KOPT-K1 (cell line): Measurements from ENCODE around the gene TYW1.
"Not testable (repeated sequence)": the region's sequence is repeated elsewhere in the genome, so short reads cannot be mapped to it uniquely, and the experiment has no call there.

Source experiments
- H3K27ac ChIP-seq: fragments of 200-600 bp; sonication (generic); 2 replicates; pipeline ENCODE4 v1.5.1; 2016; ENCODE audit warnings: antibody characterized with exemption, mild to moderate bottlenecking, low read depth, low read length; ENCODE audit not compliant: poor library complexity, severe bottlenecking
- H3K36me3 ChIP-seq: fragments of 200-600 bp; sonication (generic); 2 replicates; pipeline ENCODE4 v1.5.1; 2017; ENCODE audit warnings: antibody characterized with exemption, mild to moderate bottlenecking, low read length, moderate library complexity; ENCODE audit not compliant: insufficient read depth
- H3K9me3 ChIP-seq: fragments of 200-600 bp; sonication (generic); 2 replicates; pipeline ENCODE4 v1.5.1; 2017; ENCODE audit warnings: antibody characterized with exemption, low read length, mild to moderate bottlenecking; ENCODE audit not compliant: insufficient read depth, poor library complexity, severe bottlenecking

TYW1 gene

DNA sequence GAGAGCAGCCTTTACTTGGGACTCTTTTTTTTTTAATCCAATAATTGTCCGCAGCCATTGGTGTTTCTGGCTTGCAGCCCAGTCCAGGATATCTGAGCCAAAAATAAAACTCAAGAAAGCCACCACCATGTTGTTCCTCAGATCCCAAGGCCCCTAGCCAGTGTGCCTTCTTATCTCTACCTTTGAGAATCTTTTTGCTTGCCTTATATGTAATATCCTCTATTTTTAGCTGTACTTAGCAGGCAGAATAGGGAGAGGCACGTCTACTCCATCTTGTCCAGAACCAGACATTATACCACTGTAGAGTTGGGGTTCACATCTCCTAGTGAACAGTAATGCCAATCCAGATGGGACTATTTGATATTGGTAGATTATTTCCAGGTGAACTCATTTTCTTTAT is 209.1 kb downstream of the TYW1 start:
- not testable (repeated sequence) for H3K9me3 ChIP-seq, H3K36me3 ChIP-seq, H3K27ac ChIP-seq

DNA sequence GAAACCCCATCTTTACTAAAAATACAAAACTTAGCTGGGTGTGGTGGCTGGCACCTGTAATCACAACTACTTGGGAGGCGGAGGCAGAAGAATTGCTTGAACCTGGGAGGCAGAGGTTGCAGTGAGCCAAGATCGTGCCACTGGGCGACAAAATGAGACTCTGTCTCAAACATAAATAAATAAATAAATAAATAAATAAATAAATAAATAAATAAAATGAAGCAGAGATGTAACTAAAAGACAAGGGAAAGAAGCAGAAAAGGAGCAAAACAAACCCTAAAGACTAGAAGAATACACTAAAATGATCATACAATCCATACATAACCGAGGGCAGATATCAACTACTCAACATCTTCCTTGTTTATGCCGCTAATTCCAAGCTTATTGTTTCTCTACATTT is 209.8 kb downstream of the TYW1 start:
- no peak overlapping the region for H3K27ac ChIP-seq
- no peaks in the 10 kb centered on the region for H3K36me3 ChIP-seq
- H3K9me3 ChIP-seq, result no peaks in the 10 kb centered on the region

DNA sequence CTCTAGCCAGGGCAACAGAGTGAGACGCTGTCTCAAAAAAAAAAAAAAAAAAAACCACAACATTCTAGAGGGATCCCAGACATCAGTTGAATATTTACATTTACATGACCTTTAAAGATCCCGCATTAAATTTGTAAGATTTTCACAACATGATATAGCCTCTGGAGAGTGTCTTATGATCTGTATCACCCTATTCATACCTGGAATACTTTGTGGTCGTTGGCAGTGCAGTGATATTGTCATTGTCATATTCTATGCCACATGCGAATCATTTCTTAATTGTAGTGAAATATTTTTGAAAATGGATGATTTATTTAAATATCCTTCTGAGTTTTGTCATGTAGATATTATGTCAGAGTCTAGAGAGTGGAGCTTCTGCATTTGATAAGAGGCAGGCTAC is 212.0 kb downstream of the TYW1 start:
- H3K27ac ChIP-seq, H3K36me3 ChIP-seq: not testable (repeated sequence)

DNA sequence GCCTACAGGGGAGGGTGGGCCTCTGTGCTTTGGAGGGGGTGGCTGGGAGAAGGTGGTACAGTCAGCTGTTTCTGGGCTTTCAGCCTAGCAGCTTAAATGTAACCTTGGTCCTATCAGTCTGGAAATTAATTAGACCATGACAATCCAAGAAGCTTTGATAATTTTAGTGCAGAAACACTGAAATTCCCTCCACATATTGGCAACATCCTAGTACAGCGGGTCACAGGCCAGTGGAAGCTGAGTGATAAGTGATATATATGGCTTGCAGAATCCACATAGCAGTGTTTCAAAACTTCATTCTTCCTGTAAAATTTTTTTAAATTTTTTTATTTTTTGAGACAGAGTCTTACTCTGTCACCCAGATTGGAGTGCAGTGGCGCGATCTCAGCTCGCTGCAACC is 212.6 kb downstream of the TYW1 start:
- H3K9me3 ChIP-seq, result no peaks in the 10 kb centered on the region
- H3K27ac ChIP-seq, result no peak overlapping the region
- no peaks in the 10 kb centered on the region for H3K36me3 ChIP-seq

More for the DNA sequence above, 212.0 kb downstream of the TYW1 start:
- not testable (repeated sequence) for H3K9me3 ChIP-seq

DNA sequence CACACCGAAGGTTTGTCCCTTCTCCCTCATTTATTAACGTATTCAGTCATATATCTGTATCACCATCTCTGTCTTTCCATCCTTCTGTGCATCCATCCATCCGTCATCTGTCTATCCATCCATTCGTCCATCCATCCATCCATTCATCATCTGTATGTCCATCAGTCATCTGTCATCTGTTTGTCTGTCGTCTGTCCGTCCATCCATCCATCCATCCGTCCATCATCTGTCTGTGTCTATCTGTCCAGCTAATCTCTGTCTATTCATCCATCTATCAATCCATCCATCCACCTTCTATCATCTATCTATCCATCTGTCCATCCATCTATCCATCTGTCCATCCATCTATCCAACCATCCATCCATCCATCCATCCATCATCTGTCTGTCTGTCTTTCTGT is 213.9 kb downstream of the TYW1 start:
- H3K27ac ChIP-seq, result no peak overlapping the region
- H3K36me3 ChIP-seq, result no peaks in the 10 kb centered on the region
- H3K9me3 ChIP-seq, result no peaks in the 10 kb centered on the region

DNA sequence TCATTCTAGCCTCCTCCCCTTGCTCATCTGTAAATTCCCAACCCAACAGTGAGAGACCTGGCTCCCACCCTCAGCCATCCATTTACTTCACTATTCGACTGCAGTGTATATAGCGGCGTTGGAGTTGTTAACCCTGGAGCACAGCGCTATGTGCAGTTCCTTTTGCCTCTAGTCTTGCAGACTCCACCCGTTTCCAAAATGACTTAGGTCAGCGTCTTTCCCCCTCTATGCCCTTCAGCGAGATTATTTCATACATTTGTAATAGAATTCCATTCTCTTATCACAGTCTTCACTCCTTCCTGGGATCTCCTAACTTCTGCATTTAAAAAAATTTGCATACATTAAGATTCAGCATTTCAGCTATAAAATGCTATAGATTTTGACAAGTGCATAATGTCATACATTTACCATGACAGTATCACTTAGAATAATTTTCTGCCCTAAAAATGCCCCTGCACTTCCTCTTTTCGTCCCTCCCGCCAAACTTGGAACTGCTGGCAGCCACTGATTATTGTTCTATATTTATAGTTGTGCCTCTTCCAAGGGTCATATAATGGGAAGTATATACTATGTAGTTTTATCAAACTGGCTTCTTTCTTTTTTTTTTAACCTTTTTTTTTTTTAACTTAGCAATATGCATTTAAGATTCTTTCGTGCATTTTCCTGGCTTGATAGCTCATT is 215.2 kb downstream of the TYW1 start:
- H3K27ac ChIP-seq, result not testable (repeated sequence)

DNA sequence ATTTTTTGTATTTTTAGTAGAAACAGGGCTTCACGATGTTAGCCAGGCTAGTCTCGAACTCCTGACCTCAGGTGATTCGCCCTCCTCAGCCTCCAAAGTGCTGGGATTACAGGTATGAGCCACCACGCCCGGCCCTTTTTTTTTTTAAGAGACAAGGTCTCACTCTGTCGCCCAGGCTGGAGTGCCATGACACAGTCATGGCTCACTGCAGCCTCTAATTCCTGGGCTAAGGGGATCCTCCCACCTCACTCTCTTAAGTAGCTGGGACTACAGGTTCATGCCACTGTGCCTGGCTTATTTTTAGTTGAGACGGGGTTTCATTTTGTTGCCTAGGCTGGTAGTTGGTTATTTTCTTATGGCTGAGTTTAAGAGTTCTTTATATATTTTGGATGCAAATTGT is 216.4 kb downstream of the TYW1 start:
- not testable (repeated sequence) for H3K27ac ChIP-seq, H3K36me3 ChIP-seq, H3K9me3 ChIP-seq

More for the DNA sequence above, 215.2 kb downstream of the TYW1 start:
- H3K9me3 ChIP-seq, H3K36me3 ChIP-seq: not testable (repeated sequence)

DNA sequence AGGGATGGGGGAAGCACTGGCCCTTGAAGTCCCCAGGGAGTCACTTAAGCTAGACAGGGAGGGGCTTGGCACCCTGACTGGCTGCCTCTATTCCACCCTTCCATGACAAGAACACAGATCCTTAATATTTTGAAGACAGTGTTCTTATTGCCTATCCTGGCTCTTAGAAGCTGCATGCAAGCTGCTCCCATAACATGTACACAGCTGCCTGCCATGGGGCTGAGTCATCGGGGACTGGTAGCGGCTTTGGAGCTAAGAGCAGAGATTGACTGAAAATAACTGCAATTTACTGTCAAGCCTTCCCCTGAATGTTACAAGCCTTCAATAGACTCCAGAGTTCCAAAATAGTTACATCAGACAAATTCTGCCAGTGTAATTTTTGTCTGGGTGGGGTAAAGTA is 226.9 kb downstream of the TYW1 start:
- not testable (repeated sequence) for H3K27ac ChIP-seq, H3K36me3 ChIP-seq
- peaks cover 12% of the 10 kb centered on the region for H3K9me3 ChIP-seq

DNA sequence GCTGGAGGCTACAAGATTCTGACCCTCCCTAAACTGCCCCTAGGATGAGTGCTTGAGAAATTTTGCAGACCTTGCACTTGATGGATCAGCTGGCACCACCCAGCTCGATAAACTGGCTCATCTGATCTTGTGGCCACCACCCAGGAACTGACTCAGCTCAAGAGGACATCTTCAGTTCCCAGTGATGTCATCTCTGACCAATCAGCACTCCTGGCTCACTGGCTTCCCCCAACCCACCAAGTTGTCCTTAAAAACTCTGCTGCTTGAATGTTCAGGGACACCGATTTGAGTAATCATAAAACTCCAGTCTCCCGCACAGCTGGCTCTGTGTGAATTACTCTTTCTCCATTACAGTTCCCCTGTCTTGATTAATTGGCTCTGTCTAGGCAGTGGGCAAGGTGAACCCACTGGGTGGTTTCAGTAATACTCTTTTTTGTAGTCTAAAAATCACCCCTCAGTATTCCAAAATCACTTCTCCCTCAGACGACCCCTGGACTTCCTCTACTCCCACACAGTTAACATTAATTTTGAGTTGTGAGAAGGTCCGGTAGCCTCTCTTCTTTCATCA is 229.8 kb downstream of the TYW1 start:
- H3K36me3 ChIP-seq, H3K27ac ChIP-seq: not testable (repeated sequence)
- H3K9me3 ChIP-seq, result peaks cover 12% of the 10 kb centered on the region

DNA sequence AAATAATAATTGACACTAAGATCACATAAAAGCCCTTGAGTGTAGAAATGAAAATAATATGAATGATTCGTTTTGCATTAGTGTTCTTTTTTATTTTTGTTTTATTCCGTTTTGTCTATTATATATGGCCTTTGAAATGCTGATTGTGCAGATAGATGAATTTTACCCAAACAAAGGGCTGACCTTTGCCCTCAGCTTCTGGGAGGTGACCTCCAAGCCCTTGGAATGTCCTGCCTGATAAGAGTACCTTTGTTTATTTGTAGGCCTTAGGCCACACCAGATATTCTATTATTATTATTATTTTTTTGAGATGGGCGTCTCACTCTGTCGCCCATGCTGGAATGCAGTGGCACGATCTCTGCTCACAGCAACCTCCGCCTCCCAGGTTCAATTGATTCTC is 230.3 kb downstream of the TYW1 start:
- not testable (repeated sequence) for H3K27ac ChIP-seq, H3K36me3 ChIP-seq
- H3K9me3 ChIP-seq, result peaks cover 12% of the 10 kb centered on the region

DNA sequence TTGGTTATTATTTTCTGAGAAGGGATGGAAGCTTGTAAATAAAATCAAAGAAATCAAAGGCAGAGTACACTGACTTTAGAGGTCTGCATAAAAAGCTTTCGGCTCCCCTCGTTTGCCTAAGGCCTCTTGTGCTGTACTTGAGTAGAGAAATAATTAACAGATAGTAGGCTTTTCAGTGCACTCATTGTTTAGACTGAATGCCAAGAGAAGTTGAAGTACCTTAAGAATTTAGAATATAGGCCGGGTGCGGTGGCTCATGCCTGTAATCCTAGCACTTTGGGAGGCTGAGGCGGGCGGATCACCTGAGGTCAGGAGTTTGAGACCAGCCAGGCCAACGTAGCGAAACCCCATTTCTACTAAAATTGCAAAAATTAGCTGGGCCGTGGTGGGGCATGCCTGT is 232.4 kb downstream of the TYW1 start:
- not testable (repeated sequence) for H3K9me3 ChIP-seq, H3K27ac ChIP-seq, H3K36me3 ChIP-seq

DNA sequence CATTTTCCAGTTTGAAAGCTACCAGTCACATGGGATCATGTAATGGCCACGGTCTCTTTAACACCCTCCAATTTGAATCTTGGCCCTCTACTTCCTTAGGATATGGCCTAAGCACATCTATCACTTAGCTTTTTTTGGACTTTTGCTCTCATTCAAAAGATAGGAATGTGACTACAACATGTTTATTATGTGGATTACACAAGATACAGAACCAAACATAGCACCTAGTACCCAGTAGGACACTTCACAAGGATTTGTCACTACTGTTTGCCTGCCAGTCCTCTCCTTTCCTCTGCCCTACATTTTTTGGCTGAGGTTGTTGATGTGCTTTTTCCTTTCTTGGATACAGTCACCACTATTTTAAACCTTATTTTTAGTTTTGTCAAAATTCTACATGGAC is 233.4 kb downstream of the TYW1 start:
- H3K36me3 ChIP-seq, H3K9me3 ChIP-seq, H3K27ac ChIP-seq: not testable (repeated sequence)

DNA sequence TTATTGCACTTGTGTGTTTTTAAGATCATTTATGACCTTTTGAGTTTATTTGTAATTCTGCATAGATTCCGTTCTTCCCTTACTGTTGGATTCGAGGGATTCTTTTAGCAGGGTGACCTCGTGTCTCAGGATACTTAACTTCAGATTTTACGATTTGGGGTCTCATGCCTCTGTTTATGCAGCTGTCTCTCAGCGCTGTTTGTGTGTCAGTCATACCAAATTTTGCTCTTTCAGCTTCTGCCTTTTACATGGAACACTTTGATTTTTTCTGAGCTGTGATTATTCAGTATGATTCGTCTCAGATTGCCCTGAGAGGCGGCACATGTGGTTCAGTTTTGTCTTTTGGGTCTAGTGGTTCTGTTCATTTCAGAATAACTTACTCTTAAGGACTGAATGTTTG is 236.9 kb downstream of the TYW1 start:
- not testable (repeated sequence) for H3K36me3 ChIP-seq, H3K9me3 ChIP-seq

DNA sequence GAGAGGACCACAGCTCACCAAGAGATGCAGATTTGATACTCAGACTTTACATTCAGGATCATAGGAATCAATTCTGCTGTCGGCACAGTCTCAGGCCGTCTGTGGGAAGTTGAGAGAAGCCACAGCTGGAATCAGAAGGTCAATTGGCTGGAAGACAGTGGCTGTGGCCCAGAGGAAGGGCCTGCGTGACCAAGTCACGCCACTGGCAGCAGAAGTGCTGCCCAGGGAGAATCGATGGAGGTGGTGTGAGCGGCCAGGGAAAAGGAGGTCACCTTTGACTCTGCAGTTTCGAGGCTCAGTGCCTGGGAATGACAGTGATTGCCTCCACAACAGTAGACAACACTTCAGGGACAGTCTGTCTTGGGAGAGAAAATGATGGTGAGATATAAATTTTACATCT is 239.6 kb downstream of the TYW1 start:
- H3K36me3 ChIP-seq, H3K27ac ChIP-seq, H3K9me3 ChIP-seq: not testable (repeated sequence)

More for the DNA sequence above, 236.9 kb downstream of the TYW1 start:
- H3K27ac ChIP-seq, result not testable (repeated sequence)

DNA sequence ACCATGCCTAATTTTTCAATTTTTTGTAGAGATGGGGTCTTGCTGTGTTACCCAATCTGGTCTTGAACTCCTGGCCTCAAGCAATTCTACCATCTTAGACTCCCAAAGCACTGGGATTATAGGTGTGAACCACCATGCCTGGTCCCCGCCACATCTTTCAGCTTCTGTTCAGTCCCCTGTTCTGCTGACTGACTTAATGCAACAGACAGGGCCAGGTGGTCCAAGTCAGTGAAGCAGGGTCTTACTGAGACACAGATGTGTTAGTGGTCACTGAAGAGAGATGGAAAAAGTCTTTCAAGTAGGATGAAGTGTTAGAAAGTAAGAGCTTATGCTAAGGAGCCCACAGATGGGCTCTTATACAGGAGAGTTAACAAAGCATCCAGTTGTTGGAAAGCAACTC is 246.2 kb downstream of the TYW1 start:
- not testable (repeated sequence) for H3K27ac ChIP-seq, H3K36me3 ChIP-seq, H3K9me3 ChIP-seq

DNA sequence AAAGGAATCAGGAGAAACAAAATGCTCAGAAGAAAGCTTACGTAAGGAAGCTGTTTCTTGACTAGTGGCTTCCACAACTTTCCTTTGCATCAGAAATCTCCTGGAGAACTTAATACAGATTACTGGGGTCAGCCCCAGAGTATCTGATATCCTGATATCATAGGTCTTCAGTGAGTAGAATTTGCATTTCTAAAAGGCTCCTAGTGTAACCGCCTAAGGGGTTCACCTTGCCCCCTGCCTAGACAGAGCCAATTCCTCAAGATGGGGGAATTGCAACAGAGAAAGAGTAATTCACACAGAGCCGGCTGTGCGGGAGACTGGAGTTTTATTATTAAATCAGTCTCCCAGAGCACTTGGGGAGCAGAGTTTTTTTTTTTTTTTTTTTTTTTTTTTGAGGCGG is 251.7 kb downstream of the TYW1 start:
- H3K9me3 ChIP-seq, result peaks cover 12% of the 10 kb centered on the region
- H3K27ac ChIP-seq, H3K36me3 ChIP-seq: not testable (repeated sequence)
